ENCODE data around the gene BTBD2.
"Not testable (repeated sequence)": the region's sequence is repeated elsewhere in the genome, so short reads cannot be mapped to it uniquely, and the experiment has no call there.

BTBD2 gene

GRCh38 chr19:1997353-1998233 is 17.9 kb downstream of the BTBD2 start:
- TF ChIP-seq TARDBP (IDR thresholded peaks at IDR 0.05) (peak; percentile 88), SUZ12 (IDR thresholded peaks at IDR 0.05) (no peak)
- DNase-seq (ENCODE audit: extremely low spot score) = no peak
- CTCF ChIA-PET = no interaction called here
- POLR2A ChIA-PET = no interaction called here

GRCh38 chr19:1992759-1993260 is 22.7 kb downstream of the BTBD2 start:
- CTCF ChIA-PET = no interaction called here
- TF ChIP-seq NFRKB (IDR thresholded peaks at IDR 0.05) (no peak), TARDBP (IDR thresholded peaks at IDR 0.05) (no peak)
- peak; percentile 93 for DNase-seq (ENCODE audit: extremely low spot score)
- POLR2A ChIA-PET = no interaction called here

GRCh38 chr19:1991018-1991913 is 24.2 kb downstream of the BTBD2 start:
- no peak for DNase-seq (ENCODE audit: extremely low spot score)
- TF ChIP-seq FOXA1 (IDR thresholded peaks at IDR 0.05) (no peak), FOXK2 (IDR thresholded peaks at IDR 0.05) (no peak), TARDBP (IDR thresholded peaks at IDR 0.05) (no peak), ARNT (IDR thresholded peaks at IDR 0.05) (no peak), CTBP1 (IDR thresholded peaks at IDR 0.05; ENCODE audit: borderline replicate concordance) (no peak), FOXM1 (IDR thresholded peaks at IDR 0.05; ENCODE audit: borderline replicate concordance) (no peak), ZNF384 (IDR thresholded peaks at IDR 0.05) (no peak), HDGF (IDR thresholded peaks at IDR 0.05; ENCODE audit: borderline replicate concordance) (no peak), LEF1 (IDR thresholded peaks at IDR 0.05; ENCODE audit: borderline replicate concordance) (no peak)
- CTCF ChIA-PET = interaction anchor here (0.6 kb wide), 1 partner anchor 1118 kb away, joined by 3 read pairs; no protein-coding TSS in a partner anchor
- POLR2A ChIA-PET = no interaction called here

GRCh38 chr19:1990230-1991017 is 25.1 kb downstream of the BTBD2 start:
- POLR2A ChIA-PET = no interaction called here
- TF ChIP-seq SP1 (IDR thresholded peaks at IDR 0.05) = no peak
- TF ChIP-seq BHLHE40 (IDR thresholded peaks at IDR 0.05; ENCODE audit: borderline replicate concordance) = no peak
- no peak for TF ChIP-seq SUZ12 (IDR thresholded peaks at IDR 0.05)
- no peak for TF ChIP-seq CTBP1 (IDR thresholded peaks at IDR 0.05; ENCODE audit: borderline replicate concordance)
- TF ChIP-seq, protein P1, sequence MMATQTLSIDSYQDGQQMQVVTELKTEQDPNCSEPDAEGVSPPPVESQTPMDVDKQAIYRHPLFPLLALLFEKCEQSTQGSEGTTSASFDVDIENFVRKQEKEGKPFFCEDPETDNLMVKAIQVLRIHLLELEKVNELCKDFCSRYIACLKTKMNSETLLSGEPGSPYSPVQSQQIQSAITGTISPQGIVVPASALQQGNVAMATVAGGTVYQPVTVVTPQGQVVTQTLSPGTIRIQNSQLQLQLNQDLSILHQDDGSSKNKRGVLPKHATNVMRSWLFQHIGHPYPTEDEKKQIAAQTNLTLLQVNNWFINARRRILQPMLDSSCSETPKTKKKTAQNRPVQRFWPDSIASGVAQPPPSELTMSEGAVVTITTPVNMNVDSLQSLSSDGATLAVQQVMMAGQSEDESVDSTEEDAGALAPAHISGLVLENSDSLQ (IDR thresholded peaks at IDR 0.05) = no peak
- TF ChIP-seq ELF4 (IDR thresholded peaks at IDR 0.05) = no peak
- no peak for TF ChIP-seq FOXK2 (IDR thresholded peaks at IDR 0.05)
- TF ChIP-seq ZNF384 (IDR thresholded peaks at IDR 0.05) = no peak
- no peak for TF ChIP-seq L3MBTL2 (conservative IDR thresholded peaks at IDR 0.05)
- TF ChIP-seq TARDBP (IDR thresholded peaks at IDR 0.05) = no peak
- no peak for TF ChIP-seq LEF1 (IDR thresholded peaks at IDR 0.05; ENCODE audit: borderline replicate concordance)
- no peak for TF ChIP-seq NFRKB (IDR thresholded peaks at IDR 0.05)
- no peak for TF ChIP-seq ARNT (IDR thresholded peaks at IDR 0.05)
- no peak for TF ChIP-seq FOXA1 (IDR thresholded peaks at IDR 0.05)
- TF ChIP-seq HDGF (IDR thresholded peaks at IDR 0.05; ENCODE audit: borderline replicate concordance) = no peak
- no peak for TF ChIP-seq FOXM1 (IDR thresholded peaks at IDR 0.05; ENCODE audit: borderline replicate concordance)
- CTCF ChIA-PET = no interaction called here
- no peak for DNase-seq (ENCODE audit: extremely low spot score)

- TF ChIP-seq TARDBP (IDR thresholded peaks at IDR 0.05) (no peak), ELF4 (IDR thresholded peaks at IDR 0.05) (no peak), FOXK2 (IDR thresholded peaks at IDR 0.05) (no peak), ARNT (IDR thresholded peaks at IDR 0.05) (no peak), SUZ12 (IDR thresholded peaks at IDR 0.05) (no peak), HDGF (IDR thresholded peaks at IDR 0.05; ENCODE audit: borderline replicate concordance) (no peak), BHLHE40 (IDR thresholded peaks at IDR 0.05; ENCODE audit: borderline replicate concordance) (no peak), CTBP1 (IDR thresholded peaks at IDR 0.05; ENCODE audit: borderline replicate concordance) (no peak), ZNF384 (IDR thresholded peaks at IDR 0.05) (no peak), L3MBTL2 (conservative IDR thresholded peaks at IDR 0.05) (no peak), FOXM1 (IDR thresholded peaks at IDR 0.05; ENCODE audit: borderline replicate concordance) (no peak), FOXA1 (IDR thresholded peaks at IDR 0.05) (no peak), LEF1 (IDR thresholded peaks at IDR 0.05; ENCODE audit: borderline replicate concordance) (no peak)
- POLR2A ChIA-PET = no interaction called here
- no peak for DNase-seq (ENCODE audit: extremely low spot score)
- CTCF ChIA-PET = no interaction called here
Observed at GRCh38 chr19:1989513-1990229, 25.8 kb downstream of the BTBD2 start.

DNA sequence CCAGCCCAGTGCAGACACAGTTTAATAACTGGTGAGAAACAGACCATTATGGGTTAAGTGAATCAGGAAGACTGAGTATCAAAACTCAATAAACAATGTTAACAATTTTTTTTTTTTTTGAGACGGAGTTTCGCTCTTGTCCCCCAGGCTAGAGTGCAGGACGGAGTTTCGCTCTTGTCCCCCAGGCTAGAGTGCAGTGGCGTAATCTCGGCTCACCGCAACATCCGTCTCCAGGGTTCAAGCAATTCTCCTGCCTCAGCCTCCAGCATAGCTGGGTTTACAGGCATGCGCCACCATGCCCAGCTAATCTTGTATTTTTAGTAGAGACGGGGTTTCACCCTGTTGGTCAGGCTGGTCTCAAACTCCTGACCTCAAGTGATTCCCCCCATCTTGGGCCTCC is 27.1 kb downstream of the BTBD2 start:
- DNase-seq (ENCODE audit: extremely low spot score); CTCF ChIA-PET; POLR2A ChIA-PET: not testable (repeated sequence)

All from HEK293T (cell line).